Central memory CD4-positive, alpha-beta T cell (primary cell): ENCODE results near the gene PTPRF.
"Not testable (repeated sequence)": the region's sequence is repeated elsewhere in the genome, so short reads cannot be mapped to it uniquely, and the experiment has no call there.

Source experiments
- DNase-seq: peaks from one replicate; pipeline ENCODE4 v3.0.0; 2022
- total RNA-seq, 3 experiments: gene quantifications; one replicate each; lab custom pipeline; 2026; lab: John Stamatoyannopoulos, UW

PTPRF gene
- total RNA-seq: 0.16 to 0.35 (median 0.19) reads per million in 3 experiments

- DNase-seq: no peak
These were observed at the start of gene PTPRF for GRCh38 chr1:43530483-43531106. PTPRF (plus strand) TSS chr1:43530883; CDS start chr1:43545076, 14,193 bp downstream.

- DNase-seq: no peak
These were observed 49.2 kb upstream of the PTPRF start for GRCh38 chr1:43481491-43481890.

GRCh38 chr1:43482215-43482614 is 48.5 kb upstream of the PTPRF start:
- DNase-seq: no peak

- no peak for DNase-seq
These were observed 46.3 kb upstream of the PTPRF start for GRCh38 chr1:43484367-43484766.

- no peak for DNase-seq
These were observed 42.5 kb upstream of the PTPRF start for GRCh38 chr1:43488165-43488564.

- DNase-seq: no peak
These were observed 39.6 kb upstream of the PTPRF start for GRCh38 chr1:43491061-43491460.

GRCh38 chr1:43492826-43493225 is 37.9 kb upstream of the PTPRF start:
- DNase-seq: no peak

GRCh38 chr1:43493661-43494450 is 36.8 kb upstream of the PTPRF start:
- DNase-seq: no peak

- no peak for DNase-seq
These were observed 35.5 kb upstream of the PTPRF start for GRCh38 chr1:43495204-43495603.

GRCh38 chr1:43499898-43500297 is 30.8 kb upstream of the PTPRF start:
- no peak for DNase-seq

- DNase-seq: not testable (repeated sequence)
These were observed 28.9 kb upstream of the PTPRF start for GRCh38 chr1:43501806-43502205.

- no peak for DNase-seq
These were observed 27.1 kb upstream of the PTPRF start for GRCh38 chr1:43503534-43503933.

GRCh38 chr1:43505077-43505780 is 25.5 kb upstream of the PTPRF start:
- DNase-seq: no peak

GRCh38 chr1:43506233-43506632 is 24.4 kb upstream of the PTPRF start:
- DNase-seq: no peak

- no peak for DNase-seq
These were observed 23.1 kb upstream of the PTPRF start for GRCh38 chr1:43507296-43508295.

GRCh38 chr1:43509007-43509739 is 21.5 kb upstream of the PTPRF start:
- no peak for DNase-seq

- no peak for DNase-seq
These were observed 20.8 kb upstream of the PTPRF start for GRCh38 chr1:43509740-43510375.

- no peak for DNase-seq
These were observed 20.1 kb upstream of the PTPRF start for GRCh38 chr1:43510621-43511020.

- DNase-seq: no peak
These were observed 19.3 kb upstream of the PTPRF start for GRCh38 chr1:43511394-43511793.

GRCh38 chr1:43512133-43512532 is 18.6 kb upstream of the PTPRF start:
- no peak for DNase-seq

GRCh38 chr1:43512681-43513080 is 18.0 kb upstream of the PTPRF start:
- no peak for DNase-seq
